ENCODE measurements around the gene ATP6V0E1.

ATP6V0E1 gene

GRCh38 chr5:172983542-172984243, at the start of gene ATP6V0E1:
ATP6V0E1 (plus strand) TSS chr5:172983771; CDS start chr5:172983861, 90 bp downstream.
- peaks cover 41% of the 10 kb centered on the region for H4K20me1 ChIP-seq
- H3K4me1 ChIP-seq: peaks cover 33% of the 10 kb centered on the region
- H3K4me2 ChIP-seq: peak within 1 kb of the TSS; percentile 80
- peak within 1 kb of the TSS; percentile 94 for H3K27ac ChIP-seq
- peak within 1 kb of the TSS; percentile 99 for H3K4me3 ChIP-seq
- peak within 1 kb of the TSS; percentile 96 for H3K9ac ChIP-seq
- H3K9me3 ChIP-seq: no peaks in the 10 kb centered on the region
- TF ChIP-seq Cebpa-rat (IDR thresholded peaks at IDR 0.05): no peak
- H3K27me3 ChIP-seq: no peaks in the 10 kb centered on the region
- peaks cover 31% of the 10 kb centered on the region for H3K36me3 ChIP-seq

- TF ChIP-seq Cebpa-rat (IDR thresholded peaks at IDR 0.05): no peak
- peaks cover 84% of the 10 kb centered on the region for H3K36me3 ChIP-seq
- peaks cover 41% of the 10 kb centered on the region for H3K4me1 ChIP-seq
- no peak overlapping the region for H3K9ac ChIP-seq
- no peaks in the 10 kb centered on the region for H3K9me3 ChIP-seq
- peaks cover 56% of the 10 kb centered on the region for H4K20me1 ChIP-seq
- no peak overlapping the region for H3K4me3 ChIP-seq
- H3K4me2 ChIP-seq: no peak overlapping the region
- no peaks in the 10 kb centered on the region for H3K27me3 ChIP-seq
- H3K27ac ChIP-seq: no peak overlapping the region
These were observed 48.5 kb upstream of the ATP6V0E1 start for GRCh38 chr5:172935096-172935495.

GRCh38 chr5:172936401-172936800, 47.2 kb upstream of the ATP6V0E1 start:
- peaks cover 40% of the 10 kb centered on the region for H3K4me1 ChIP-seq
- 0 out of 2 replicates have a peak overlapping the region, but pooled peaks have one; percentile 2 for H3K9ac ChIP-seq
- peaks cover 56% of the 10 kb centered on the region for H4K20me1 ChIP-seq
- 0 out of 2 replicates have a peak overlapping the region, but pooled peaks have one; percentile 6 for H3K27ac ChIP-seq
- no peak overlapping the region for H3K4me3 ChIP-seq
- no peak for TF ChIP-seq Cebpa-rat (IDR thresholded peaks at IDR 0.05)
- no peak overlapping the region for H3K4me2 ChIP-seq
- H3K36me3 ChIP-seq: peaks cover 90% of the 10 kb centered on the region
- H3K9me3 ChIP-seq: no peaks in the 10 kb centered on the region
- H3K27me3 ChIP-seq: no peaks in the 10 kb centered on the region

- TF ChIP-seq Cebpa-rat (IDR thresholded peaks at IDR 0.05): no peak
- Histone ChIP-seq H3K9me3 (no peaks in the 10 kb centered on the region), H3K4me1 (peaks cover 53% of the 10 kb centered on the region), H3K36me3 (peaks cover 100% of the 10 kb centered on the region), H3K4me3 (no peak overlapping the region), H3K27me3 (no peaks in the 10 kb centered on the region), H3K27ac (no peak overlapping the region), H3K9ac (no peak overlapping the region), H3K4me2 (no peak overlapping the region), H4K20me1 (peaks cover 64% of the 10 kb centered on the region)
These were observed 44.5 kb upstream of the ATP6V0E1 start for GRCh38 chr5:172939071-172939470.

GRCh38 chr5:172939611-172940267, 43.8 kb upstream of the ATP6V0E1 start:
- peaks cover 60% of the 10 kb centered on the region for H3K4me1 ChIP-seq
- no peaks in the 10 kb centered on the region for H3K27me3 ChIP-seq
- no peak overlapping the region for H3K4me3 ChIP-seq
- H3K36me3 ChIP-seq: peaks cover 100% of the 10 kb centered on the region
- H3K9me3 ChIP-seq: no peaks in the 10 kb centered on the region
- H3K27ac ChIP-seq: no peak overlapping the region
- TF ChIP-seq Cebpa-rat (IDR thresholded peaks at IDR 0.05): no peak
- H3K9ac ChIP-seq: no peak overlapping the region
- peaks cover 65% of the 10 kb centered on the region for H4K20me1 ChIP-seq
- no peak overlapping the region for H3K4me2 ChIP-seq

- Histone ChIP-seq H3K27ac (no peak overlapping the region), H3K27me3 (no peaks in the 10 kb centered on the region), H3K4me3 (no peak overlapping the region), H3K36me3 (peaks cover 100% of the 10 kb centered on the region), H4K20me1 (peaks cover 66% of the 10 kb centered on the region), H3K4me1 (peaks cover 67% of the 10 kb centered on the region), H3K9ac (no peak overlapping the region), H3K4me2 (no peak overlapping the region), H3K9me3 (no peaks in the 10 kb centered on the region)
- no peak for TF ChIP-seq Cebpa-rat (IDR thresholded peaks at IDR 0.05)
These were observed 43.1 kb upstream of the ATP6V0E1 start for GRCh38 chr5:172940268-172941066.

GRCh38 chr5:172941067-172941516, 42.5 kb upstream of the ATP6V0E1 start:
- Histone ChIP-seq H3K27me3 (no peaks in the 10 kb centered on the region), H3K4me3 (no peak overlapping the region), H3K4me1 (peaks cover 73% of the 10 kb centered on the region), H3K9me3 (no peaks in the 10 kb centered on the region), H3K9ac (no peak overlapping the region), H3K27ac (no peak overlapping the region), H4K20me1 (peaks cover 68% of the 10 kb centered on the region), H3K4me2 (0 out of 2 replicates have a peak overlapping the region, but pooled peaks have one; percentile 3), H3K36me3 (peaks cover 100% of the 10 kb centered on the region)
- no peak for TF ChIP-seq Cebpa-rat (IDR thresholded peaks at IDR 0.05)

GRCh38 chr5:172942556-172942955, 41.0 kb upstream of the ATP6V0E1 start:
- Histone ChIP-seq H3K9ac (peak overlapping the region; percentile 42; the same call in 1 of the 2 replicates), H3K27me3 (no peaks in the 10 kb centered on the region), H3K4me1 (peaks cover 88% of the 10 kb centered on the region), H4K20me1 (peaks cover 76% of the 10 kb centered on the region), H3K4me2 (peak overlapping the region; percentile 78), H3K4me3 (no peak overlapping the region), H3K9me3 (no peaks in the 10 kb centered on the region), H3K36me3 (peaks cover 100% of the 10 kb centered on the region), H3K27ac (peak overlapping the region; percentile 72)
- no peak for TF ChIP-seq Cebpa-rat (IDR thresholded peaks at IDR 0.05)

GRCh38 chr5:172943283-172943841, 40.2 kb upstream of the ATP6V0E1 start:
- H3K4me1 ChIP-seq: peaks cover 96% of the 10 kb centered on the region
- no peak for TF ChIP-seq Cebpa-rat (IDR thresholded peaks at IDR 0.05)
- H3K9ac ChIP-seq: peak overlapping the region; percentile 42
- peak overlapping the region; percentile 78 for H3K4me2 ChIP-seq
- peak overlapping the region; percentile 72 for H3K27ac ChIP-seq
- H4K20me1 ChIP-seq: peaks cover 84% of the 10 kb centered on the region
- no peak overlapping the region for H3K4me3 ChIP-seq
- no peaks in the 10 kb centered on the region for H3K27me3 ChIP-seq
- peaks cover 94% of the 10 kb centered on the region for H3K36me3 ChIP-seq
- no peaks in the 10 kb centered on the region for H3K9me3 ChIP-seq
